Measurements from ENCODE around the gene C1orf216. TPM values are rescaled to one million over a fixed set of nuclear protein-coding genes. Genes with fewer than 3 reads are reported as not detected.

The C1orf216 gene
- total RNA-seq, 1 experiment from 2014 or later, result 11.5 TPM

DNA sequence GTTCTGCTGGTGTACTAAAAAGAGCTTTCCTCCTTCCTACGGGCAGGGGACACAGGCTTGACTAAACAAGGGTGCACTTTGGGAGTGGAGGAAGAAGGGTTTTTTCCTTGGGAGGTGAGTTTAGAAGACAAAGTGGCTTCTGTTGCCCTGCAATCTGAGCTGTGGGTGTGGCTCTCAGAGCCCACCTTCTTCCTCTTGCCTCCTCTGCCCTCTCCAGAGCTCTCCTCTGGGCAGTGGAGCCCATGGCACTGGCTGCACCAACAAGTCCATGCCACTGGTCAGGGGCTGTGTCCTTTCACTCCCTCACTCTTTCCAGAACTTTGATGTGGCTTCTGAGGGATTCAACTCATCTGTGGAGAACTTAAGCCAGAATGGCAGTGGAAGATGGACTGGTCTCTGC, 51.8 kb downstream of the C1orf216 start:
- TF ChIP-seq, protein P1, sequence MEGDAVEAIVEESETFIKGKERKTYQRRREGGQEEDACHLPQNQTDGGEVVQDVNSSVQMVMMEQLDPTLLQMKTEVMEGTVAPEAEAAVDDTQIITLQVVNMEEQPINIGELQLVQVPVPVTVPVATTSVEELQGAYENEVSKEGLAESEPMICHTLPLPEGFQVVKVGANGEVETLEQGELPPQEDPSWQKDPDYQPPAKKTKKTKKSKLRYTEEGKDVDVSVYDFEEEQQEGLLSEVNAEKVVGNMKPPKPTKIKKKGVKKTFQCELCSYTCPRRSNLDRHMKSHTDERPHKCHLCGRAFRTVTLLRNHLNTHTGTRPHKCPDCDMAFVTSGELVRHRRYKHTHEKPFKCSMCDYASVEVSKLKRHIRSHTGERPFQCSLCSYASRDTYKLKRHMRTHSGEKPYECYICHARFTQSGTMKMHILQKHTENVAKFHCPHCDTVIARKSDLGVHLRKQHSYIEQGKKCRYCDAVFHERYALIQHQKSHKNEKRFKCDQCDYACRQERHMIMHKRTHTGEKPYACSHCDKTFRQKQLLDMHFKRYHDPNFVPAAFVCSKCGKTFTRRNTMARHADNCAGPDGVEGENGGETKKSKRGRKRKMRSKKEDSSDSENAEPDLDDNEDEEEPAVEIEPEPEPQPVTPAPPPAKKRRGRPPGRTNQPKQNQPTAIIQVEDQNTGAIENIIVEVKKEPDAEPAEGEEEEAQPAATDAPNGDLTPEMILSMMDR (IDR thresholded peaks at IDR 0.05; ENCODE audit: unreplicated experiment), result no peak
- no TSS peak for BruUV-seq (replicated peaks)
- intact Hi-C loops (cut with micrococcal nuclease; ENCODE audit: unreplicated experiment), result no loop called here
- Mint-ChIP-seq H3K4me3 (ENCODE audit: low read depth, unreplicated experiment) (no peak overlapping the region), H3K36me3 (ENCODE audit: insufficient read depth, unreplicated experiment) (no peaks in the 10 kb centered on the region), H3K9me3 (ENCODE audit: low read depth, unreplicated experiment) (no peaks in the 10 kb centered on the region), H3K4me1 (ENCODE audit: low read depth, unreplicated experiment) (peaks cover 14% of the 10 kb centered on the region), H3K27ac (ENCODE audit: unreplicated experiment) (no peak overlapping the region), H3K27me3 (ENCODE audit: unreplicated experiment) (peaks cover 67% of the 10 kb centered on the region)
- peak; percentile 4 for DNase-seq
- CTCF ChIA-PET, result interaction anchor here (1.4 kb wide), 1 partner anchor 49 kb away, joined by 3 read pairs; no protein-coding TSS in a partner anchor

DNA sequence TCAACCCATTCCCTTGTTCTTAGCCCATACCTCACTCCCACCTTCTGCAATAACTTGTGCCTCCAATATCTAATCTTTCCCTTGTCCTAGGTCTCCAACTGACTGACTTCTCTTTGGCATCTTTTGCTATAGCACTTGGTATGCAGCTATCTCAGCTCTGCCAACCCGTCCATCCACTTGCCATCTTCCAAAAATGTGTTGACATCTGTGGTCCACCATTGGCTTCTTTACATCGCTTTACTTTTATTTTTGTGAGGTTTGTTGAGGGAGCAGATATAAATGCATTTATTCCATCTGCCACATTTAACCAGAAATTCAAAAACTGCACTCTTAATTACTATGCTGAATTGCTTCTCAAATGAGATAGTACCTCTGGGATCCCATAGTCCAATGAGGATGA, 52.5 kb downstream of the C1orf216 start:
- CTCF ChIA-PET, result interaction anchor here (0.8 to 1.4 kb wide), 2 partner anchors 14 to 50 kb away, joined by 3 read pairs; no protein-coding TSS in a partner anchor
- intact Hi-C loops (cut with micrococcal nuclease; ENCODE audit: unreplicated experiment), result no loop called here
- H3K36me3 Mint-ChIP-seq (ENCODE audit: insufficient read depth, unreplicated experiment), result no peaks in the 10 kb centered on the region
- H3K4me3 Mint-ChIP-seq (ENCODE audit: low read depth, unreplicated experiment), result no peak overlapping the region
- no TSS peak for BruUV-seq (replicated peaks)
- H3K27ac Mint-ChIP-seq (ENCODE audit: unreplicated experiment), result no peak overlapping the region
- H3K27me3 Mint-ChIP-seq (ENCODE audit: unreplicated experiment), result peaks cover 62% of the 10 kb centered on the region
- DNase-seq, result no peak
- TF ChIP-seq, protein P1 (IDR thresholded peaks at IDR 0.05; ENCODE audit: unreplicated experiment), result no peak
- peaks cover 14% of the 10 kb centered on the region for H3K4me1 Mint-ChIP-seq (ENCODE audit: low read depth, unreplicated experiment)
- H3K9me3 Mint-ChIP-seq (ENCODE audit: low read depth, unreplicated experiment), result no peaks in the 10 kb centered on the region

Other genes with a start within 250 kb of the C1orf216 start
- 72.0 and 72.6 TPM in 2 replicates for gene KIAA0319L, start 161.5 kb downstream of the C1orf216 start, total RNA-seq (2022)
- 36.0 and 38.0 TPM in 2 replicates for gene NCDN, start 161.1 kb downstream of the C1orf216 start, total RNA-seq (2022)
- 0.26 and 0.49 TPM in 2 replicates for gene TFAP2E, start 145.6 kb downstream of the C1orf216 start, total RNA-seq (2022)
- gene PSMB2, start 77.4 kb downstream of the C1orf216 start, total RNA-seq (2022), result 106 and 109 TPM in 2 replicates
- 30.3 and 30.4 TPM in 2 replicates for gene CLSPN, start 51.1 kb upstream of the C1orf216 start, total RNA-seq (2022)
- gene AGO4, start 89.1 kb upstream of the C1orf216 start, total RNA-seq (2022), result 8.3 and 11.1 TPM in 2 replicates
- 30.0 and 34.4 TPM in 2 replicates for gene AGO1, start 164.3 kb upstream of the C1orf216 start, total RNA-seq (2022)
- 28.5 and 29.8 TPM in 2 replicates for gene AGO3, start 212.2 kb upstream of the C1orf216 start, total RNA-seq (2022)

Measured in Calu3 (cell line).